ENCODE results near the gene ALG14.

- TF ChIP-seq CTCF (conservative IDR thresholded peaks at IDR 0.05 in 1 of 2, IDR thresholded peaks at IDR 0.05 in 1 of 2; ENCODE audit: low read depth in 1 of 2, low read length in 2 of 2) = no peak
- no peak for TF ChIP-seq EZH2 (IDR thresholded peaks at IDR 0.05; ENCODE audit: low read length, missing control alignments)
These were observed 24.7 kb upstream of the ALG14 start for GRCh38 chr1:95097426-95097825.
